Right atrium auricular region (tissue), 2 donors: Measurements from ENCODE around the gene BACH2. TPM values are rescaled to one million over a fixed set of nuclear protein-coding genes. Genes with fewer than 3 reads are reported as not detected.

ENCODE experiments used
- DNase-seq: peaks from one replicate; pipeline ENCODE4 v3.0.0-alpha.2; 2019; ENCODE audit warnings: low spot score
- H3K27ac ChIP-seq, 2 donors: fragments of 200-600 bp; sonication (generic); 1 replicate in 1 of 2; 2 replicates in 1 of 2; pipeline ENCODE4 v1.5.1; 2016 to 2019
- H3K27me3 ChIP-seq, 2 donors: fragments of 200-600 bp; sonication (generic); one replicate each; pipeline versions ENCODE4 v1.5.1 to v1.6.0; 2017 to 2019
- H3K36me3 ChIP-seq: fragments of 200-600 bp; sonication (generic); one replicate; pipeline ENCODE4 v1.5.1; 2016
- H3K4me1 ChIP-seq, 2 donors: fragments of 200-600 bp; sonication (generic); one replicate each; pipeline versions ENCODE4 v1.5.1 to v1.6.0; 2017 to 2019
- H3K4me3 ChIP-seq, 2 donors: fragments of 200-600 bp; sonication (generic); 1 replicate in 1 of 2; 2 replicates in 1 of 2; pipeline ENCODE4 v1.5.1; 2017 to 2019; ENCODE audit warnings: mild to moderate bottlenecking in 1 of 2, moderate library complexity in 1 of 2
- H3K9me3 ChIP-seq, 2 donors: fragments of 200-600 bp; sonication (generic); one replicate each; pipeline ENCODE4 v1.5.1; 2019
- total RNA-seq, 2 donors: library from RNA; depleted of rRNA; stranded (reverse); fragments of >200 nt; gene quantifications; one replicate each; pipeline ENCODE4 v1.1.0, GENCODE V29; 2016
- TF ChIP-seq, protein P1 (sequence below), 2 donors: fragments of 200-600 bp; sonication (generic); IDR thresholded peaks; one replicate each; pipeline ENCODE4 v1.5.1; 2019; ENCODE audit warnings: antibody characterized with exemption in 2 of 2

Gene BACH2
- total RNA-seq, 2 donors from 2014 or later = 0.82 to 2.2 TPM

GRCh38 chr6:90044182-90044832, 252.3 kb downstream of the BACH2 start:
- Histone ChIP-seq H3K27me3 (no peaks in the 10 kb centered on the region), H3K27ac (no peak overlapping the region), H3K36me3 (no peaks in the 10 kb centered on the region), H3K4me3 (no peak overlapping the region), H3K9me3 (no peaks in the 10 kb centered on the region), H3K4me1 (no peaks in the 10 kb centered on the region)
- TF ChIP-seq, protein P1, sequence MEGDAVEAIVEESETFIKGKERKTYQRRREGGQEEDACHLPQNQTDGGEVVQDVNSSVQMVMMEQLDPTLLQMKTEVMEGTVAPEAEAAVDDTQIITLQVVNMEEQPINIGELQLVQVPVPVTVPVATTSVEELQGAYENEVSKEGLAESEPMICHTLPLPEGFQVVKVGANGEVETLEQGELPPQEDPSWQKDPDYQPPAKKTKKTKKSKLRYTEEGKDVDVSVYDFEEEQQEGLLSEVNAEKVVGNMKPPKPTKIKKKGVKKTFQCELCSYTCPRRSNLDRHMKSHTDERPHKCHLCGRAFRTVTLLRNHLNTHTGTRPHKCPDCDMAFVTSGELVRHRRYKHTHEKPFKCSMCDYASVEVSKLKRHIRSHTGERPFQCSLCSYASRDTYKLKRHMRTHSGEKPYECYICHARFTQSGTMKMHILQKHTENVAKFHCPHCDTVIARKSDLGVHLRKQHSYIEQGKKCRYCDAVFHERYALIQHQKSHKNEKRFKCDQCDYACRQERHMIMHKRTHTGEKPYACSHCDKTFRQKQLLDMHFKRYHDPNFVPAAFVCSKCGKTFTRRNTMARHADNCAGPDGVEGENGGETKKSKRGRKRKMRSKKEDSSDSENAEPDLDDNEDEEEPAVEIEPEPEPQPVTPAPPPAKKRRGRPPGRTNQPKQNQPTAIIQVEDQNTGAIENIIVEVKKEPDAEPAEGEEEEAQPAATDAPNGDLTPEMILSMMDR (IDR thresholded peaks at IDR 0.05) = no peak
- no peak for DNase-seq

DNA sequence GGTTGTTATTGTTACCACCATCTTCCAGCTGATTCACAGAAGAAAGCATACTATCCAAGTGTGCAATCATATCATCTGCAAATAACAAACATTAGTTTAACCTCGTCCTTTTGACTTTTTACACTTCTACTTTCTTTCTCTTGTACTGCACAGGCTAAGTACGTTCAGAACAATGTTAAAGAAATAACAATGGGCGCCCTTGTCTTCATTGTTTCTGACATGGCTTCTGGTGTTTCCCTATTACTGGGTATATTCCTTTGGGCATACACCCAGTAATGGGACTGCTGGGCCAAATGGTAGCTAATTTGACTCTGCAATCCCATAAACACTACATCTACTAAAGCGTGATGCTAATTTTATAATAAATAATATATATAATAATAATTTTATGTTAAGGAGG, 255.7 kb downstream of the BACH2 start:
- no peak overlapping the region for H3K4me3 ChIP-seq
- no peaks in the 10 kb centered on the region for H3K9me3 ChIP-seq
- no peak for DNase-seq
- H3K27ac ChIP-seq = no peak overlapping the region
- TF ChIP-seq, protein P1 (IDR thresholded peaks at IDR 0.05) = no peak
- H3K36me3 ChIP-seq = no peaks in the 10 kb centered on the region
- no peaks in the 10 kb centered on the region for H3K27me3 ChIP-seq
- no peaks in the 10 kb centered on the region for H3K4me1 ChIP-seq

- DNase-seq = no peak
Observed at GRCh38 chr6:90039911-90040310, 256.7 kb downstream of the BACH2 start.

GRCh38 chr6:90038961-90039653, 257.5 kb downstream of the BACH2 start:
- H3K27ac ChIP-seq = no peak overlapping the region
- TF ChIP-seq, protein P1 (IDR thresholded peaks at IDR 0.05) = no peak

More at GRCh38 chr6:90039911-90040310, 256.7 kb downstream of the BACH2 start:
- H3K27ac ChIP-seq = no peak overlapping the region
- TF ChIP-seq, protein P1 (IDR thresholded peaks at IDR 0.05) = no peak
- H3K4me1 ChIP-seq = no peaks in the 10 kb centered on the region
- no peaks in the 10 kb centered on the region for H3K9me3 ChIP-seq
- no peak overlapping the region for H3K4me3 ChIP-seq
- no peaks in the 10 kb centered on the region for H3K27me3 ChIP-seq
- H3K36me3 ChIP-seq = no peaks in the 10 kb centered on the region

GRCh38 chr6:90036963-90037362, 259.7 kb downstream of the BACH2 start:
- H3K27ac ChIP-seq = no peak overlapping the region
- TF ChIP-seq, protein P1 (IDR thresholded peaks at IDR 0.05) = no peak
- H3K9me3 ChIP-seq = no peaks in the 10 kb centered on the region

More at GRCh38 chr6:90038961-90039653, 257.5 kb downstream of the BACH2 start:
- Histone ChIP-seq H3K36me3 (no peaks in the 10 kb centered on the region), H3K27me3 (no peaks in the 10 kb centered on the region), H3K4me1 (no peaks in the 10 kb centered on the region), H3K4me3 (no peak overlapping the region), H3K9me3 (no peaks in the 10 kb centered on the region)
- DNase-seq = no peak

More at GRCh38 chr6:90036963-90037362, 259.7 kb downstream of the BACH2 start:
- Histone ChIP-seq H3K4me3 (no peak overlapping the region), H3K4me1 (no peaks in the 10 kb centered on the region), H3K27me3 (no peaks in the 10 kb centered on the region), H3K36me3 (no peaks in the 10 kb centered on the region)
- DNase-seq = no peak
